ENCODE measurements around the gene GRAMD1C. TPM values are rescaled to one million over a fixed set of nuclear protein-coding genes. Genes with fewer than 3 reads are reported as not detected.

Gene GRAMD1C
- total and polyA plus RNA-seq, 9 of the 15 experiments (the other 6 are each of a cell fraction or from before 2014, with no cell fraction given): not detected

GRCh38 chr3:113828600-113828999 lies 10.0 kb upstream of the GRAMD1C start:
- Histone ChIP-seq H3K9ac (ENCODE audit: insufficient read depth in 1 of 2, low read depth in 2 of 2, low read length in 2 of 2) (no peak overlapping the region), H3K27ac (ENCODE audit: extremely low read depth, low read depth, low read length) (no peak overlapping the region), H4K20me1 (replicated peaks; ENCODE audit: control insufficient read depth, insufficient read depth, low read length) (no peaks in the 10 kb centered on the region), H3K36me3 (ENCODE audit: control insufficient read depth, insufficient read depth, low read length) (no peaks in the 10 kb centered on the region), H3K4me1 (replicated peaks in 1 of 2; ENCODE audit: control insufficient read depth in 2 of 2, insufficient read depth in 2 of 2, low read length in 2 of 2) (no peaks in the 10 kb centered on the region), H3K9me1 (ENCODE audit: control insufficient read depth, insufficient read depth, low read length) (no peaks in the 10 kb centered on the region), H3K4me3 (no peak overlapping the region), H3K9me3 (replicated peaks; ENCODE audit: control insufficient read depth, insufficient read depth, low read depth, low read length) (no peaks in the 10 kb centered on the region), H2AFZ (ENCODE audit: low read depth, low read length) (no peak overlapping the region), H3K4me2 (ENCODE audit: insufficient read depth, low read length) (no peak overlapping the region), H3K79me2 (ENCODE audit: control insufficient read depth, insufficient read depth, low read length) (no peaks in the 10 kb centered on the region), H3K27me3 (ENCODE audit: control insufficient read depth in 2 of 2, insufficient read depth in 2 of 2, low read length in 2 of 2) (peaks cover 0 to 11% of the 10 kb centered on the region in 2 experiments; a peak in 2 of 5 replicates)
- 0% methylated on average over 1 of the region's 1 CpG for WGBS (ENCODE audit: insufficient coverage, low coverage, missing lambda C conversion rate)
- ATAC-seq: no peak
- ChIA-PET CTCF (ENCODE audit: low intra/inter-chr PET ratio) (interaction anchor here (0.6 kb wide), 1 partner anchor 559 kb away, joined by 3 read pairs; no protein-coding TSS in a partner anchor), POLR2A (no interaction called here)
- FAIRE-seq: no peak
- no peak for DNase-seq (ENCODE audit: extremely low read depth in 1 of 4, low spot score in 3 of 4)
- in situ Hi-C loops (cut with MboI) (no loop called here), intact Hi-C loops (cut with micrococcal nuclease) (no loop called here)
- no TSS peak for BruUV-seq (replicated peaks)
- TF ChIP-seq PHF20 (IDR thresholded peaks at IDR 0.05; ENCODE audit: partially characterized antibody): no peak
- no peak for TF ChIP-seq ZMIZ1 (IDR thresholded peaks at IDR 0.05; ENCODE audit: low read depth in 2 of 2, low read length in 2 of 2)
- no peak for TF ChIP-seq COPS2 (conservative IDR thresholded peaks at IDR 0.05)
